ENCODE results near the gene SPINK4.

The SPINK4 gene

DNA sequence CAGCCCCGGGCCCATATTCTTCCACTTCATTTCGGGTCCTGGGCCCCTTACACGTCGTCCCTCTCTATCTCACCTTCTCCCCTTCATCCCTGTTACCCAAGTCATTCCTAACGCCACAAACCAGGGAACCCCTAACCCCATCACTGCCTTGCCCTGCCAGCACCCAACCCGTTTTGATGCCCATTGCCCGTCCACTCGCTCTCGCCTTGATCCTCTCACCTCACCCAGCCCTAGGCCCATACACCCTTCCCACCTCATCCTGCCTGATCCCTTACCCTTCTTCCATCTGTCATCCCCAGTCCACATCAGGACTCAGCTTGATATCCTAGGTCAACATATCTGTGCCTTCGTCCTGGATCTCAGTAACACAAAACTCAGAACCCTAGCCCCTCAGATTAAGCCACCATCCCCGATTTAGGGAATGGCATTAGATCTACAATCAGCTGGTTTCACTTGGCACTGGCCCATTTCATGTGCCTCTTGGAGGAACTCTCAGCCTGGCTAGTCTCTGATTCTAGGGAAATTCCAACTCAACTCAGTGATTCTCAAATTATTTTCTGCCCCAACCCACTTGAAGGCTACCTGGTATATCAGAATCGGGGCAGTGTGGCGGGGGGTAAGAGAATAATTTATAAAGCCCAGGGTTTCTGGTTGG, 25.4 kb downstream of the SPINK4 start:
- TF ChIP-seq, protein P1, sequence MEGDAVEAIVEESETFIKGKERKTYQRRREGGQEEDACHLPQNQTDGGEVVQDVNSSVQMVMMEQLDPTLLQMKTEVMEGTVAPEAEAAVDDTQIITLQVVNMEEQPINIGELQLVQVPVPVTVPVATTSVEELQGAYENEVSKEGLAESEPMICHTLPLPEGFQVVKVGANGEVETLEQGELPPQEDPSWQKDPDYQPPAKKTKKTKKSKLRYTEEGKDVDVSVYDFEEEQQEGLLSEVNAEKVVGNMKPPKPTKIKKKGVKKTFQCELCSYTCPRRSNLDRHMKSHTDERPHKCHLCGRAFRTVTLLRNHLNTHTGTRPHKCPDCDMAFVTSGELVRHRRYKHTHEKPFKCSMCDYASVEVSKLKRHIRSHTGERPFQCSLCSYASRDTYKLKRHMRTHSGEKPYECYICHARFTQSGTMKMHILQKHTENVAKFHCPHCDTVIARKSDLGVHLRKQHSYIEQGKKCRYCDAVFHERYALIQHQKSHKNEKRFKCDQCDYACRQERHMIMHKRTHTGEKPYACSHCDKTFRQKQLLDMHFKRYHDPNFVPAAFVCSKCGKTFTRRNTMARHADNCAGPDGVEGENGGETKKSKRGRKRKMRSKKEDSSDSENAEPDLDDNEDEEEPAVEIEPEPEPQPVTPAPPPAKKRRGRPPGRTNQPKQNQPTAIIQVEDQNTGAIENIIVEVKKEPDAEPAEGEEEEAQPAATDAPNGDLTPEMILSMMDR (IDR thresholded peaks at IDR 0.05; ENCODE audit: low read depth, low read length, missing control alignments): no peak
- DNase-seq (ENCODE audit: extremely low read depth, low read depth): no peak
- peak overlapping the region; percentile 99 for H3K4me3 ChIP-seq (replicated peaks; ENCODE audit: low read depth, low read length)

DNA sequence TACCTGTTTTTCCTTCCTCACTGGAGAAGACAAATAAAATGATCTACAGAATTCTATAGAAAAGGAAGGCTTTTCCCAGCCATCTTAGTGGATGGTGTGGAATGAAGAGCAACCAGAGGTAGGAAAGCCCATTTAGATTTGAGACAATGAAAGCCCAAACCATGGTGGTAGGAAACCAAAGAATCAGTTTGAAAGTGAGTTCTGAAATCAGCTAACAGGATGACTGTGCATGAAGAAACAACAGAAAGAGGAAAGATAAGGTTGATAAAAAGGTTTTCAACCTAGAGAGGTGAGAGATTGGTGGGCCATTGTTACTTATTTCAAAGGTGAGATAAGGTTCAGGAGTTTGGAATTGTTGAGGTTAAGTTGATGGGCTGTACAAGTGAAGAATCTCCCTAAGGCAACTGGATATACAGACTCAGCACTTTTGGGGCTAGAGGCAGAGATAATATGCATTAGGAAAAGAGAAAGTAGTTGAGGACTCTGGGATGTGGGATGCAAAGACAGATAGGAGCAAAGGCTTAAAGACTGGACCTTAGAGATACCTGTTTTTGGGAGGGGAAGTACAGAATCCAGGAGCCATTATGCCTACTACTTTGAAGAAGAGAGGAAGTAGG, 27.3 kb downstream of the SPINK4 start:
- TF ChIP-seq, protein P1 (IDR thresholded peaks at IDR 0.05; ENCODE audit: low read depth, low read length, missing control alignments): no peak
- no peak for DNase-seq (ENCODE audit: extremely low read depth, low read depth)
- H3K4me3 ChIP-seq (replicated peaks; ENCODE audit: low read depth, low read length): no peak overlapping the region

DNA sequence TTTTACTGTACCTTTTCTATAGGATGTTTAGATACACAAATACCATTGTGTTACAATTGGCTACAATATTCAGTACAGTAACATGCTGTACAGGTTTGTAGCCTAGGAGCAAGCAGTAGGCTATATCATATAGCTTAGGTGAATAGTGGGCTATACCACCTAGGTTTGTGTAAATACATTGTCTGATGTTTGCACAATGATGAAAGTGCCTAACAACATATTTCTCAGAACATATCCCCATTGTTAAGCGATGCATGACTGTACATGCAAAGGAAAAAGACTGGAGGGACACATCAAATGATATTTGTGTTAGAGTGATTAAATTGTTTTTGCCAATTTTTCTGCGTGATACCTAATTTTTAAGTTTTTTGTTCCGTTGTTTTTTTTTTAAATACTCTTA, 30.2 kb downstream of the SPINK4 start:
- DNase-seq (ENCODE audit: extremely low read depth, low read depth): no peak
- H3K4me3 ChIP-seq (replicated peaks; ENCODE audit: low read depth, low read length): no peak overlapping the region
- TF ChIP-seq, protein P1 (IDR thresholded peaks at IDR 0.05; ENCODE audit: low read depth, low read length, missing control alignments): no peak

DNA sequence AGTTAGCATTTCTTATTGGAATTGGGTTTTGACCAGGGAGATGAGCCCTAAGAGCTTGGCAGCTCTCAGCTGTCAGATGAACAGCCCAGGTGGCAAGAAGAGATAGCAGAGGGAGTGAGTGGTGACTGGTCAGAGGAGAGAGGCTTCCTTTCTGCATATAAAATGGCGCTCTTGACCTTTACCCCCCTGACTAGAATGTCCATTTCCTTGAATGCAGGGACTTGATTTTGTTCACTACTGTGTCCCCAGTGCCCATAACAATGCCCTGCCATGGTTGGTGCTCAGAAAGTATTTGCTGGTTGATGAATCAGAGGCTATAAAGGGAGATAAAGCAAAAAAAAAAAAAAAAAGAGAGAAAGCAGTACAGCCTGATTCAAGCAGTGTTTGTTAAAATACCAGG, 32.1 kb downstream of the SPINK4 start:
- no peak for DNase-seq (ENCODE audit: extremely low read depth, low read depth)
- TF ChIP-seq, protein P1 (IDR thresholded peaks at IDR 0.05; ENCODE audit: low read depth, low read length, missing control alignments): no peak
- no peak overlapping the region for H3K4me3 ChIP-seq (replicated peaks; ENCODE audit: low read depth, low read length)

DNA sequence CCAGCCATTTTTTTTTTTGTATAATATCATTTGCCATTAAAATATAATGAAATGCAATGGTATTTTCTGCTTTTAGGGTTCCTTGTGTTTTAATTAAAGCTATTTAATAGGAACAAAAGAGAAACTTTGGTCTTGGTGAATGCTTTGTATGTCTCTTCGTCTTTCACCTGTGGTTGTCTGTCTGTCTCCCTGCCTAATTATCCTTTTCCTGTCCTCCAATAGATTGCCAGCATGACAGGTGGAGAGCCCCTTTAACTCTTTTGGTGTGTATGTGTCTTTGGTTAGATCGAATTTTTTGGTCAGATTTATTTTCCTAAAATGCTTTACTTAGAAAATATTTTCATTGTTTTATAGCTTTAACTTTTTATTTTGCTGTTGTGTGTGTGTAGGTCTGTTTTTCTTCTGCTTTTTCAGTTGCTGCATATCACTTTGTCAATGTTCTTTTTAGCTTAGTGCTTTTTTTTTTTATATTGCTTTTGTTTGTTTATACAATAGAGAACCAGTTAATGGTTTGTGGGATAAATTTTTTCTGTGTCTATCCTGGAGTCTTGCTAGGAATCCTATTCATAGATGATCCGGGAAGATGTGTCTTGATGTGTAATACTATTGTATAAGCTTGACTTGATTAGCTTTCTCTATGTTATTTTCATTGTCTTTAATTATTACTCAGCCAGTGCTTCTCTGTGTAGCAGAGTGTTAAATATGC, 33.5 kb downstream of the SPINK4 start:
- DNase-seq (ENCODE audit: extremely low read depth, low read depth): no peak
- TF ChIP-seq, protein P1 (IDR thresholded peaks at IDR 0.05; ENCODE audit: low read depth, low read length, missing control alignments): no peak

DNA sequence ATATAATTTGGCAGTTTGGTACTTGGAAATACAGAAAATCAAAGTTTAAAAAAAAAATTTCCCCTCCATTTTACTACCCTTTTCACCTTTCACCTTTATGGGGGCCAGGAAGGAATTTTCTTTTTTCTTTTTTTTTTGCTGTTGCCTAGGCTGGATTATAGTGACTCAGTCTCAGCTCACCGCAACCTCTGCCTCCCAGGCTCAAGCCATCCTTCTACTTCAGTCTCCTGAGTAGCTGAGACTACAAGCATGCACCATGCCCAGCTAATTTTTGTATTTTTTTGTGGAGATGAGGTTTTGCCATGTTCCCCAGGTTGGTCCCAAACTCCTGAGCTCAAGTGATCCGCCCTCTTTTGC, 34.0 kb downstream of the SPINK4 start:
- TF ChIP-seq, protein P1 (IDR thresholded peaks at IDR 0.05; ENCODE audit: low read depth, low read length, missing control alignments): no peak
- DNase-seq (ENCODE audit: extremely low read depth, low read depth): no peak
- H3K4me3 ChIP-seq (replicated peaks; ENCODE audit: low read depth, low read length): no peak overlapping the region

More for the DNA sequence above, 33.5 kb downstream of the SPINK4 start:
- no peak overlapping the region for H3K4me3 ChIP-seq (replicated peaks; ENCODE audit: low read depth, low read length)
